ENCODE results near the gene IL2RG.

GRCh38 chrX:71151366-71151765 lies 40.0 kb upstream of the IL2RG start:
- no peak for TF ChIP-seq CTCF (IDR thresholded peaks at IDR 0.05)
- no peak for TF ChIP-seq POLR2A (IDR thresholded peaks at IDR 0.05)
